Measurements from ENCODE around the gene PDE4B.

DNA sequence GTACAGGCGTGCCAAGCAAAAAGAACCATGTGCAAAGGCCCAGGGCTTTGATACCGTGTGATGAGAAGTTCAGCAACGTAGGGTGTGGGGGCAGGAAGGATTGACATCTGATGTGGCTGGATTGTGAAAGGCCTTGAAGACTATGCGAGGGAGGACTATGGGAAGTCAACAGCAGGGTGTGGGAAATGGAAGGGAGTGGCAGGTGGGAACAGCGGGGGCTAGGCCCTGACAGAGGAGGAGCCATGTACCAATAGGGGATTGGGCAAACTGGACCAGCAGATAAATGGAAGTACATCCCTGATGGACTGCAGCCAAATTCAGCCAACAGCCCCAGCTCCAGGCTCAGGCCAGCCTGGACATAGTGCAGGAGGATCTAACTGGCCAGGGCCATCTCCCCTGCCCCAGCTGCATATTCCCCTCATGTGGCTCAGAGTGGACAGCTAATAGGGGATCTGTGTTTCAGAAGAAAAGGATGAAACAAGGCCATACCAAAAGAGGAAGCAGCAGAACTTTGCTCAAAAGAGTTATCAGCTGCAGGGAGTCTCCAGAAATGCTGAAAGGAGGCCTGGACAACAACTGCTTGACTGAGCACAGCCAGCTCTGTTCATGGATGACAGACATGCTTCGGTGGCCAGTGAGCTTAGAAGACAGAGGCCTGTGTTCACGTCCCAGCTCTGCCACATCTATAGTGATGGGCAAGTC is 601.0 kb downstream of the PDE4B start:
- TF ChIP-seq RUNX1 (IDR thresholded peaks at IDR 0.05; ENCODE audit: low read depth): no peak
- TF ChIP-seq EZH2 (IDR thresholded peaks at IDR 0.05; ENCODE audit: borderline replicate concordance, low read depth, low read length): no peak
- TF ChIP-seq REST (IDR thresholded peaks at IDR 0.05; ENCODE audit: borderline replicate concordance): no peak
- no peak for TF ChIP-seq REST (CRISPR knock-in tag; IDR thresholded peaks at IDR 0.05; ENCODE audit: low read depth)
- no peak for TF ChIP-seq CTCF (IDR thresholded peaks at IDR 0.05 in 2 of 3, conservative IDR thresholded peaks at IDR 0.05 in 1 of 3; ENCODE audit: insufficient read depth in 2 of 3, low read depth in 1 of 3, low read length in 3 of 3)
- TF ChIP-seq ZNF134 (CRISPR knock-in tag; conservative IDR thresholded peaks at IDR 0.05): no peak
- no peak for TF ChIP-seq POLR2AphosphoS5 (IDR thresholded peaks at IDR 0.05; ENCODE audit: control insufficient read depth, insufficient read depth, low read depth, low read length)
- TF ChIP-seq, protein P1, sequence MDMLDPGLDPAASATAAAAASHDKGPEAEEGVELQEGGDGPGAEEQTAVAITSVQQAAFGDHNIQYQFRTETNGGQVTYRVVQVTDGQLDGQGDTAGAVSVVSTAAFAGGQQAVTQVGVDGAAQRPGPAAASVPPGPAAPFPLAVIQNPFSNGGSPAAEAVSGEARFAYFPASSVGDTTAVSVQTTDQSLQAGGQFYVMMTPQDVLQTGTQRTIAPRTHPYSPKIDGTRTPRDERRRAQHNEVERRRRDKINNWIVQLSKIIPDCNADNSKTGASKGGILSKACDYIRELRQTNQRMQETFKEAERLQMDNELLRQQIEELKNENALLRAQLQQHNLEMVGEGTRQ (CRISPR knock-in tag; IDR thresholded peaks at IDR 0.05): no peak
- TF ChIP-seq POLR2A (conservative IDR thresholded peaks at IDR 0.05): no peak
- TF ChIP-seq NCOA1 (IDR thresholded peaks at IDR 0.05; ENCODE audit: low read depth): no peak
